Fibroblast of the aortic adventitia (primary cell): ENCODE results near the gene OXSR1. TPM values are rescaled to one million over a fixed set of nuclear protein-coding genes. Genes with fewer than 3 reads are reported as not detected.

Experiments used
- DNase-seq: peaks from one replicate; pipeline ENCODE4 v3.0.0-alpha.2; 2010; ENCODE audit warnings: low read depth
- H3K4me3 ChIP-seq: 2 replicates; pipeline ENCODE4 v1.5.1; 2011; ENCODE audit warnings: low read depth, mild to moderate bottlenecking, control low read depth, low read length, moderate library complexity
- CTCF ChIP-seq: IDR thresholded peaks from 2 replicates; pipeline ENCODE4 v1.5.1; 2011; ENCODE audit warnings: mild to moderate bottlenecking, low read length, control low read depth, inconsistent platforms; ENCODE audit not compliant: insufficient read depth
- total RNA-seq: library from RNA; depleted of rRNA; stranded (reverse); fragments of >200 nt; gene quantifications from 2 replicates; pipeline ENCODE4 v1.2.3, GENCODE V29; 2012; ENCODE audit warnings: low replicate concordance

OXSR1 gene
- total RNA-seq, 1 donor: 36.2 TPM

- no peak for TF ChIP-seq CTCF
- H3K4me3 ChIP-seq: no peak overlapping the region
- no peak for DNase-seq
These were observed 38.4 kb downstream of the OXSR1 start for GRCh38 chr3:38203690-38204089.

- no peak overlapping the region for H3K4me3 ChIP-seq
- TF ChIP-seq CTCF: no peak
- no peak for DNase-seq
These were observed 39.5 kb downstream of the OXSR1 start for GRCh38 chr3:38204599-38205471.

GRCh38 chr3:38205472-38205805, 40.1 kb downstream of the OXSR1 start:
- H3K4me3 ChIP-seq: no peak overlapping the region
- no peak for TF ChIP-seq CTCF
- DNase-seq: no peak

GRCh38 chr3:38207254-38208003, 42.1 kb downstream of the OXSR1 start:
- no peak for TF ChIP-seq CTCF
- no peak overlapping the region for H3K4me3 ChIP-seq
- DNase-seq: no peak

GRCh38 chr3:38210141-38210757, 44.9 kb downstream of the OXSR1 start:
- H3K4me3 ChIP-seq: no peak overlapping the region
- no peak for DNase-seq
- TF ChIP-seq CTCF: no peak

- TF ChIP-seq CTCF: no peak
- no peak overlapping the region for H3K4me3 ChIP-seq
- no peak for DNase-seq
These were observed 46.8 kb downstream of the OXSR1 start for GRCh38 chr3:38212141-38212540.
